NOMO-1 (cell line): ENCODE measurements around the gene RIOX2.

ENCODE experiments used
- DNase-seq, 2 experiments: peaks; one replicate each; lab custom pipeline; 2025; ENCODE audit not compliant: unreplicated experiment in 2 of 2; lab: John Stamatoyannopoulos, UW

The RIOX2 gene

GRCh38 chr3:97956051-97956450, 16.2 kb downstream of the RIOX2 start:
- DNase-seq, result no peak

- peak in 1 of 2 experiments; percentile 32 for DNase-seq
Measured at GRCh38 chr3:97954228-97954827, 17.9 kb downstream of the RIOX2 start.

- no peak for DNase-seq
Measured at GRCh38 chr3:97952872-97953271, 19.4 kb downstream of the RIOX2 start.

GRCh38 chr3:97952280-97952679, 20.0 kb downstream of the RIOX2 start:
- peak in 1 of 2 experiments; percentile 6 for DNase-seq

GRCh38 chr3:97950360-97950759, 21.9 kb downstream of the RIOX2 start:
- no peak for DNase-seq

GRCh38 chr3:97949743-97950142, 22.5 kb downstream of the RIOX2 start:
- no peak for DNase-seq

- no peak for DNase-seq
Measured at GRCh38 chr3:97949110-97949485, 23.1 kb downstream of the RIOX2 start.

GRCh38 chr3:97948351-97949109, 23.7 kb downstream of the RIOX2 start:
- no peak for DNase-seq

- no peak for DNase-seq
Measured at GRCh38 chr3:97942801-97943546, 29.3 kb downstream of the RIOX2 start.

- peak in 1 of 2 experiments; percentile 5 for DNase-seq
Measured at GRCh38 chr3:97940034-97940433, 32.2 kb downstream of the RIOX2 start.

GRCh38 chr3:97939401-97939800, 32.8 kb downstream of the RIOX2 start:
- DNase-seq, result no peak

- DNase-seq, result no peak
Measured at GRCh38 chr3:97938444-97938843, 33.8 kb downstream of the RIOX2 start.

- DNase-seq, result no peak
Measured at GRCh38 chr3:97937205-97937604, 35.0 kb downstream of the RIOX2 start.

GRCh38 chr3:97935842-97936241, 36.4 kb downstream of the RIOX2 start:
- no peak for DNase-seq

- no peak for DNase-seq
Measured at GRCh38 chr3:97934980-97935695, 37.1 kb downstream of the RIOX2 start.

GRCh38 chr3:97932387-97932801, 39.8 kb downstream of the RIOX2 start:
- DNase-seq, result no peak

- no peak for DNase-seq
Measured at GRCh38 chr3:97931218-97931617, 41.0 kb downstream of the RIOX2 start.

GRCh38 chr3:97930018-97930417, 42.2 kb downstream of the RIOX2 start:
- DNase-seq, result no peak

GRCh38 chr3:97928986-97929385, 43.2 kb downstream of the RIOX2 start:
- no peak for DNase-seq

GRCh38 chr3:97927704-97928103, 44.5 kb downstream of the RIOX2 start:
- no peak for DNase-seq
